ENCODE measurements around the gene CCR7. TPM values are rescaled to one million over a fixed set of nuclear protein-coding genes. Genes with fewer than 3 reads are reported as not detected.
"Not testable (repeated sequence)": the region's sequence is repeated elsewhere in the genome, so short reads cannot be mapped to it uniquely, and the experiment has no call there.

CCR7 gene
- total RNA-seq, 1 donor from 2014 or later: 1.1 TPM

GRCh38 chr17:40577611-40578065, 12.4 kb upstream of the CCR7 start:
- H3K27ac ChIP-seq: no peak overlapping the region
- H3K27me3 ChIP-seq: no peaks in the 10 kb centered on the region
- no peaks in the 10 kb centered on the region for H3K9me3 ChIP-seq
- DNase-seq: no peak
- no peak overlapping the region for H3K4me3 ChIP-seq
- intact Hi-C loops (cut with DNase I): no loop called here
- no peaks in the 10 kb centered on the region for H3K36me3 ChIP-seq
- H3K4me1 ChIP-seq: peaks cover 1% of the 10 kb centered on the region
- ATAC-seq: no peak
- no peak for TF ChIP-seq CTCF (IDR thresholded peaks at IDR 0.05)

DNA sequence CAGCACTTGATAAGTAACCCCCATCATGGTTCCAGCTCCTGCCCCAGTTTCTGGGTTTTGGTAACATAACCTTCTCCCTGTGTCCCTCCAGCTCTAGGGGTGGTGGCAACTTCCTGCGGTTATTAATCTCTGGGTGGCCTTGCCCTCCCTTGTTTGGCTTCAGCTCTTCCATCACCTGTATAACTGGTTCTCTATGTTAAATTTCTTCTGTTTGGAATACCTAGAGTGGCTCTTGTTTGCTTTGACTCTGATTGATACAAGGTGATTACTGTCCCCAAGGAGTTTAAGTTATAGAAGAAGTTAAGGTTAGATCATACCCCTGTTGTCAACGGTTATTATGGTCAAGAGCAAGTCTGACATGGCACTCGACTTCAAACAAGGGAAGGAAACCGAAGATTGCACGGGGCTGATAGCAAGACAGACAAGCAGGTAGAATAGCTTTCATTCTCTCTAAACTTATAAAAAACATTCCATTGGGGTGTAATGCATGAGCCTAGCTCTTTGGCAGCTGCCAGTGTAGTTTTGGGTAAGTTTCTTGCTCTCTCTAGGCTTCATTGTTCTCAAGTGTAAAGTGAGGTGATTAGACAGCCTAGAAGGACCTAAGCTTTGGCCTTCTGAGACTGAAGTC, 11.0 kb upstream of the CCR7 start:
- H3K4me1 ChIP-seq: no peaks in the 10 kb centered on the region
- no peak for DNase-seq
- no peak overlapping the region for H3K27ac ChIP-seq
- no peak for TF ChIP-seq CTCF (IDR thresholded peaks at IDR 0.05)
- no peaks in the 10 kb centered on the region for H3K27me3 ChIP-seq
- H3K9me3 ChIP-seq: no peaks in the 10 kb centered on the region
- no peaks in the 10 kb centered on the region for H3K36me3 ChIP-seq
- intact Hi-C loops (cut with DNase I): no loop called here
- no peak for ATAC-seq
- no peak overlapping the region for H3K4me3 ChIP-seq

DNA sequence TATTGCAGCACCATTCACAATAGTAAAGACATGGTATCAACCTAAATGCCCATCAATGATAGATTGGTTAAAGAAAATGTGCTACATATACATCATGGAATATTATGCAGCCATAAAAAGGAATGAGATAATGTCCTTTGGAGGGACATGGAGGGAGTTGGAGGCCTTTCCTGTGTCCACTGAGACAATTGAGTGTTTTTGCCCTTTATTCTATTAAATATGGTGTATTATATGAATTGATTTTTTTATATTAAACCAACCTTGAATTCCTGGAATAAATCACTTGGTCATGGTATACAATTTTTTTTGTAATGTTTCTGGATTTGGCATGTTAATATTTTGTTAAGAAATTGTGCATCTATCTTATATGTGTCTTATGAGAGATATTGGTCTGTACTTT, 9.0 kb upstream of the CCR7 start:
- Histone ChIP-seq H3K36me3 (no peaks in the 10 kb centered on the region), H3K4me1 (no peaks in the 10 kb centered on the region), H3K27me3 (no peaks in the 10 kb centered on the region), H3K27ac (no peak overlapping the region), H3K9me3 (no peaks in the 10 kb centered on the region), H3K4me3 (no peak overlapping the region)
- DNase-seq: no peak
- intact Hi-C loops (cut with DNase I): no loop called here
- ATAC-seq: no peak
- no peak for TF ChIP-seq CTCF (IDR thresholded peaks at IDR 0.05)

DNA sequence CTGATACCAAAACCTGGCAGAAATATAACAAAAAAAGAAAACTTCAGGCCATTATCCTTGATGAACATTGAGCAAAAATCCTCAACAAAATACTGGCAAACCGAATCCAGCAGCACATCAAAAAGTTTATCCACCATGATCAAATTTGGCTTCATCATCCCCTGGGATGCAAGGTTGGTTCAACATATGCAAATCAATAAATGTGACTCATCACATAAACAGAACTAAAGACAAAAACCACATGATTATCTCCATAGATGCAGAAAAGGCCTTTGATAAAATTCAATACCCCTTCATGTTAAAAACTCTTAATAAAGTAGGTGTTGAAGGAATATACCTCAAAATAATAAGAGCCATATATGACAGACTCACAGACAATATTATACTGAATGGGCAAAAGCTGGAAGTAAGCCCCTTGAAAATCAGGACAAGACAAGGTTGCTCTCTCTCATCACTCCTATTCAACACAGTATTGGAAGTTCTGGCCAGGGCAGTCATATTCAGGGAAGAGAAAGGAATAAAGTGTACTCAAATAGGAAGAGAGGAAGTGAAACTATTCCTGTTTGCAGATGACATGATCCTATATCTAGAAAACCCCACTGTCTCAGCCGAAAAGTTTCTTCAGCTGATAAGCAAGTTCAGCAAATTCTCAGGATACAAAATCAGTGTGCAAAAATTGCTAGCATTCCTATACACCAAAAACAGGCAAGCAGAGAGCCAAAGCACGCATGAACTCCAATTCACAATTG, 7.1 kb upstream of the CCR7 start:
- H3K4me3 ChIP-seq; H3K27me3 ChIP-seq; H3K36me3 ChIP-seq; H3K9me3 ChIP-seq; DNase-seq; H3K4me1 ChIP-seq; H3K27ac ChIP-seq; ATAC-seq; intact Hi-C loops (cut with DNase I): not testable (repeated sequence)

DNA sequence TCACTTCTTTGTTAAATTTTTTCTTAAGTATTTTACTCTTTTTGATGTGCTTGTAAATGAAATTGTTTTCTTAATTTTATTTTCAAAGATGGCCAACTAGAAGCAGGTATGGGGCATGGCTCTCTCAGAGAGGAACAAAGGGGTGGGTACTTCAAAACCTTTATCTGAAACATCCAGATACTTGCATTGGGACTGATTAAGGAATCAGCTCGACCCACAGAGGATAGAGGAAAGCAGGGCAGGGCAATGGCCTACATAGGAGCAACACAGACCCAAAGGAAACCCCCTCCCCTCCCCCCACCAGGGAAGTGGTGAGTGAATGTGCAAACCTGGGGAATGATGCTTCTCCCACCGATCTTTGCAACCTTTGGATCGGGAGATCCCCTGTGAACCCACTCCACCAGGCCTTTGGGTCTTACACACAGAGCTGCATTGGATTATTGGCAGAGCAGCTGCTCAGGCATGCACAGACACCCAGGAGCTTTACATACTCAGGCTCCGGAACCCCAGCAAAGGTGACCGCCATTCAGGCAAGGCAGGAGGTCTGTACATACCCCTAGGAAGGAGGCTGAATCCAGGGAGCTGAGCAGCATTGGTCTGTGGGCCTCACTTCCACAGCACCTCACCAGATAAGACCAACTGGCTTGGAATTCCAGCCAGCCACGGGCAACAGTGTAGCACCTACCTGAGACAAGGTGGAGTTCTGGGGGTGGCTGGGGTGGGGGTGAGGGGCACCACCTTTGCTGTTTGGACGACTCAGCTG, 3.0 kb upstream of the CCR7 start:
- DNase-seq: no peak
- H3K27ac ChIP-seq: no peak overlapping the region
- intact Hi-C loops (cut with DNase I): no loop called here
- no peaks in the 10 kb centered on the region for H3K4me1 ChIP-seq
- no peak overlapping the region for H3K4me3 ChIP-seq
- no peaks in the 10 kb centered on the region for H3K9me3 ChIP-seq
- no peaks in the 10 kb centered on the region for H3K27me3 ChIP-seq
- no peak for ATAC-seq
- no peaks in the 10 kb centered on the region for H3K36me3 ChIP-seq
- no peak for TF ChIP-seq CTCF (IDR thresholded peaks at IDR 0.05)

GRCh38 chr17:40567377-40567776, 2.1 kb upstream of the CCR7 start:
- H3K9me3 ChIP-seq: no peaks in the 10 kb centered on the region
- TF ChIP-seq CTCF (IDR thresholded peaks at IDR 0.05): no peak
- H3K4me3 ChIP-seq: no peak overlapping the region
- intact Hi-C loops (cut with DNase I): no loop called here
- no peaks in the 10 kb centered on the region for H3K4me1 ChIP-seq
- DNase-seq (no peak), ATAC-seq (no peak)
- no peak overlapping the region for H3K27ac ChIP-seq
- no peaks in the 10 kb centered on the region for H3K27me3 ChIP-seq
- no peaks in the 10 kb centered on the region for H3K36me3 ChIP-seq

Measured in upper lobe of right lung (tissue), 1 donor.